K562 treated with DMSO at 1 percent for 24 hours (cell line): ENCODE results near the gene OR4D9. TPM values are rescaled to one million over a fixed set of nuclear protein-coding genes. Genes with fewer than 3 reads are reported as not detected.

Experiments
- total RNA-seq: library from RNA; unstranded; fragments of 300-600 nt; gene quantifications from 2 replicates; pipeline ENCODE4 v1.2.3, GENCODE V29; 2022; ENCODE audit warnings: low read depth; ENCODE audit not compliant: insufficient read depth

OR4D9 gene
- not detected in 2 replicates for total RNA-seq

GRCh38 chr11:59510941-59511589 is at the start of gene OR4D9:
Gene OR4D9, plus strand, starts transcription at chr11:59511539. Its CDS starts 3,374 bp downstream, at chr11:59514913.

GRCh38 chr11:59473015-59473414 is 38.3 kb upstream of the OR4D9 start, which contains the start of gene OR4D10:
Gene OR4D10, plus strand, starts transcription at chr11:59473315. Its CDS starts 4,115 bp downstream, at chr11:59477430.

GRCh38 chr11:59503276-59503675 is 8.1 kb upstream of the OR4D9 start, which contains the start of gene OR4D11:
Gene OR4D11, plus strand, starts transcription at chr11:59503576. Its CDS starts 0 bp downstream, at chr11:59503576.

Other genes starting within 250 kb of the OR4D9 start
- gene OR5AN1, start 152.6 kb upstream of the OR4D9 start, total RNA-seq: not detected in 2 replicates
- not detected in 2 replicates for gene OR5A2, start 85.1 kb upstream of the OR4D9 start, total RNA-seq
- gene OR5A1, start 75.1 kb upstream of the OR4D9 start, total RNA-seq: not detected in 2 replicates
- not detected in 2 replicates for gene OR4D6, start 54.6 kb upstream of the OR4D9 start, total RNA-seq
- gene OR4D10, start 38.2 kb upstream of the OR4D9 start, total RNA-seq: not detected in 2 replicates
- not detected in 2 replicates for gene OR4D11, start 8.0 kb upstream of the OR4D9 start, total RNA-seq
- 35.3 and 40.8 TPM in 2 replicates for gene OSBP, start 104.2 kb downstream of the OR4D9 start, total RNA-seq
- 26.7 and 29.5 TPM in 2 replicates for gene PATL1, start 157.5 kb downstream of the OR4D9 start, total RNA-seq
- gene OR10V1, start 202.3 kb downstream of the OR4D9 start, total RNA-seq: not detected in 2 replicates
- 86.2 and 106 TPM in 2 replicates for gene STX3, start 243.8 kb downstream of the OR4D9 start, total RNA-seq